Mesenchymal stem cell (in vitro differentiated cells and primary cell): ENCODE results near the gene CCDC30.
A peak's percentile ranks its signal among the peaks of the same experiment; 100 is the strongest.

Source experiments
- DNase-seq: peaks from one replicate; pipeline ENCODE4 v3.0.0-alpha.2; 2013
- H2AFZ ChIP-seq: one replicate; pipeline ENCODE4 v1.6.1; 2013; ENCODE audit warnings: low read depth, mild to moderate bottlenecking, control low read depth, inconsistent platforms, low read length, moderate library complexity
- H2AK5ac ChIP-seq: 2 replicates; pipeline ENCODE4 v1.6.1; 2013; ENCODE audit warnings: low read length, moderate library complexity, mild to moderate bottlenecking, inconsistent platforms; ENCODE audit not compliant: severe bottlenecking
- H2BK120ac ChIP-seq: one replicate; pipeline ENCODE4 v1.6.1; 2013; ENCODE audit warnings: low read depth, mild to moderate bottlenecking, inconsistent platforms, low read length, moderate library complexity
- H2BK12ac ChIP-seq, 2 experiments: one replicate each; pipeline ENCODE4 v1.6.1; 2013; ENCODE audit warnings: inconsistent platforms in 2 of 2, low read length in 2 of 2, mild to moderate bottlenecking in 2 of 2, moderate library complexity in 2 of 2, control low read depth in 1 of 2
- H2BK15ac ChIP-seq: one replicate; pipeline ENCODE4 v1.6.1; 2013; ENCODE audit warnings: mild to moderate bottlenecking, low read depth, inconsistent platforms; ENCODE audit not compliant: poor library complexity, severe bottlenecking
- H2BK5ac ChIP-seq: 2 replicates; pipeline ENCODE4 v1.6.1; 2013; ENCODE audit warnings: low read depth, mild to moderate bottlenecking, low read length, control low read depth, inconsistent platforms; ENCODE audit not compliant: poor library complexity, severe bottlenecking
- H3K14ac ChIP-seq, 2 experiments: one replicate each; pipeline ENCODE4 v1.6.1; 2013; ENCODE audit warnings: inconsistent platforms in 2 of 2, low read length in 2 of 2, control low read depth in 1 of 2, mild to moderate bottlenecking in 1 of 2, moderate library complexity in 1 of 2
- H3K18ac ChIP-seq, 2 experiments: one replicate each; pipeline ENCODE4 v1.6.1; 2013; ENCODE audit warnings: inconsistent platforms in 2 of 2, low read length in 2 of 2, control low read depth in 1 of 2, low read depth in 1 of 2, mild to moderate bottlenecking in 1 of 2
- H3K23ac ChIP-seq, 2 experiments: one replicate each; pipeline ENCODE4 v1.6.1; 2013; ENCODE audit warnings: inconsistent platforms in 2 of 2, low read length in 2 of 2, mild to moderate bottlenecking in 2 of 2, moderate library complexity in 2 of 2, control low read depth in 1 of 2
- H3K27ac ChIP-seq: 2 replicates; pipeline ENCODE4 v1.5.1; 2013; ENCODE audit warnings: mild to moderate bottlenecking, moderate library complexity, low read length, control low read depth, inconsistent platforms; ENCODE audit not compliant: poor library complexity, severe bottlenecking
- H3K27me3 ChIP-seq, 2 experiments: 2 replicates each; pipeline versions ENCODE4 v1.6.1 to v1.7.0; 2013; ENCODE audit warnings: low read length in 2 of 2, mild to moderate bottlenecking in 2 of 2, moderate library complexity in 2 of 2, control low read depth in 1 of 2, inconsistent platforms in 1 of 2; ENCODE audit not compliant: control insufficient read depth in 1 of 2, insufficient read depth in 1 of 2
- H3K36me3 ChIP-seq, 2 experiments: 2 replicates each; pipeline versions ENCODE4 v1.6.1 to v1.7.0; 2013; ENCODE audit warnings: low read length in 2 of 2, control low read depth in 1 of 2, inconsistent platforms in 1 of 2, low read depth in 1 of 2, mild to moderate bottlenecking in 1 of 2; ENCODE audit not compliant: insufficient read depth in 2 of 2, control insufficient read depth in 1 of 2
- H3K4ac ChIP-seq, 2 experiments: one replicate each; pipeline ENCODE4 v1.6.1; 2013; ENCODE audit warnings: inconsistent platforms in 2 of 2, low read length in 2 of 2, mild to moderate bottlenecking in 2 of 2, moderate library complexity in 2 of 2, control low read depth in 1 of 2, low read depth in 1 of 2
- H3K4me1 ChIP-seq: 2 replicates; pipeline ENCODE4 v1.6.1; 2013; ENCODE audit warnings: low read depth, low read length, control low read depth; ENCODE audit not compliant: control insufficient read depth, insufficient read depth
- H3K4me2 ChIP-seq: 2 replicates; pipeline ENCODE4 v1.6.1; 2013; ENCODE audit warnings: low read length, mild to moderate bottlenecking, inconsistent platforms; ENCODE audit not compliant: poor library complexity, severe bottlenecking
- H3K4me3 ChIP-seq, 2 experiments: 2 replicates each; pipeline versions ENCODE4 v1.5.1 to v1.7.0; 2013; ENCODE audit warnings: low read length in 2 of 2, mild to moderate bottlenecking in 2 of 2, control low read depth in 1 of 2, low read depth in 1 of 2; ENCODE audit not compliant: insufficient read depth in 1 of 2
- H3K79me1 ChIP-seq: replicated peaks from 2 replicates; pipeline ENCODE4 v1.6.1; 2013; ENCODE audit warnings: mild to moderate bottlenecking, control low read depth, low read length, inconsistent platforms; ENCODE audit not compliant: poor library complexity, severe bottlenecking
- H3K9ac ChIP-seq: 2 replicates; pipeline ENCODE4 v1.7.0; 2013; ENCODE audit warnings: mild to moderate bottlenecking, low read length, moderate library complexity
- H3K9me3 ChIP-seq: 2 replicates; pipeline ENCODE4 v1.7.0; 2013; ENCODE audit warnings: mild to moderate bottlenecking, low read length; ENCODE audit not compliant: control insufficient read depth
- H4K8ac ChIP-seq: one replicate; pipeline ENCODE4 v1.6.1; 2013; ENCODE audit warnings: inconsistent platforms, mild to moderate bottlenecking, low read length, moderate library complexity
- H4K91ac ChIP-seq: one replicate; pipeline ENCODE4 v1.6.1; 2013; ENCODE audit warnings: mild to moderate bottlenecking, low read length, inconsistent platforms
- WGBS: methylation state at CpG from one replicate; pipeline ENCODE4 v1.1.7; 2013; ENCODE audit warnings: mixed read lengths; 5-methylcytosine and 5-hydroxymethylcytosine counted together

Gene CCDC30

GRCh38 chr1:42657981-42658876, 195.1 kb downstream of the CCDC30 start, which contains the start of gene PPIH:
PPIH (plus strand) TSS chr1:42658423; CDS start chr1:42658447, 24 bp downstream.
- Histone ChIP-seq H3K9me3 (no peaks in the 10 kb centered on the region), H3K4me1 (peaks cover 5% of the 10 kb centered on the region), H2BK15ac (no peak within 1 kb of the TSS), H2BK120ac (no peak within 1 kb of the TSS), H3K4ac (peak within 1 kb of the TSS; percentile 16 to 84), H3K9ac (peak within 1 kb of the TSS; percentile 90), H3K14ac (peak within 1 kb of the TSS in 1 of 2 experiments; percentile 83), H3K4me3 (peak within 1 kb of the TSS; percentile 74 to 96), H3K18ac (peak within 1 kb of the TSS; percentile 23 to 77), H3K27ac (peak within 1 kb of the TSS; percentile 53), H3K23ac (peak within 1 kb of the TSS in 1 of 2 experiments; percentile 63), H2BK12ac (no peak within 1 kb of the TSS), H2BK5ac (peak within 1 kb of the TSS; percentile 32), H4K8ac (peak within 1 kb of the TSS; percentile 83), H2AFZ (peak within 1 kb of the TSS; percentile 98), H3K79me1 (peaks cover 22% of the 10 kb centered on the region), H2AK5ac (no peak within 1 kb of the TSS), H3K36me3 (peaks cover 4 to 21% of the 10 kb centered on the region in 2 experiments), H4K91ac (peak within 1 kb of the TSS; percentile 72), H3K4me2 (peak within 1 kb of the TSS; percentile 69), H3K27me3 (peaks cover 0 to 6% of the 10 kb centered on the region in 2 experiments)
- DNase-seq = peak; percentile 95
- WGBS = under 1% methylated on average over 53 of the region's 53 CpGs

GRCh38 chr1:42658877-42659337, 195.8 kb downstream of the CCDC30 start:
- H3K27ac ChIP-seq = no peak overlapping the region
- H4K91ac ChIP-seq = no peak overlapping the region
- no peak overlapping the region for H2AK5ac ChIP-seq
- DNase-seq = peak; percentile 74
- peak overlapping the region; percentile 90 for H3K9ac ChIP-seq
- no peak overlapping the region for H2BK12ac ChIP-seq
- WGBS = 7% methylated on average over 20 of the region's 20 CpGs
- H3K4me2 ChIP-seq = peak overlapping the region; percentile 69
- H3K4me1 ChIP-seq = peaks cover 5% of the 10 kb centered on the region
- peak overlapping the region; percentile 76 for H4K8ac ChIP-seq
- no peak overlapping the region for H2BK5ac ChIP-seq
- no peak overlapping the region for H3K14ac ChIP-seq
- peaks cover 4 to 26% of the 10 kb centered on the region in 2 experiments for H3K36me3 ChIP-seq
- no peak overlapping the region for H3K23ac ChIP-seq
- H2AFZ ChIP-seq = peak overlapping the region; percentile 98
- H3K4me3 ChIP-seq = peak overlapping the region; percentile 74 to 96
- H3K79me1 ChIP-seq = peaks cover 22% of the 10 kb centered on the region
- H2BK120ac ChIP-seq = no peak overlapping the region
- H3K9me3 ChIP-seq = no peaks in the 10 kb centered on the region
- H3K27me3 ChIP-seq = peaks cover 0 to under 1% of the 10 kb centered on the region in 2 experiments
- peak overlapping the region in 1 of 2 experiments; percentile 32 for H3K4ac ChIP-seq
- no peak overlapping the region for H2BK15ac ChIP-seq
- H3K18ac ChIP-seq = no peak overlapping the region

- Histone ChIP-seq H2AFZ (no peak overlapping the region), H3K9me3 (no peaks in the 10 kb centered on the region), H2BK120ac (no peak overlapping the region), H3K27me3 (no peaks in the 10 kb centered on the region), H4K8ac (no peak overlapping the region), H3K14ac (no peak overlapping the region), H3K79me1 (peaks cover 36% of the 10 kb centered on the region), H2BK12ac (no peak overlapping the region), H3K4me1 (peaks cover 5% of the 10 kb centered on the region), H3K4ac (no peak overlapping the region), H2BK5ac (no peak overlapping the region), H4K91ac (no peak overlapping the region), H3K36me3 (peaks cover 23 to 47% of the 10 kb centered on the region in 2 experiments), H3K27ac (no peak overlapping the region), H3K4me3 (no peak overlapping the region), H3K18ac (no peak overlapping the region), H2AK5ac (no peak overlapping the region), H3K9ac (no peak overlapping the region), H3K23ac (no peak overlapping the region), H2BK15ac (no peak overlapping the region), H3K4me2 (no peak overlapping the region)
- no peak for DNase-seq
- WGBS = 100% methylated on average over 2 of the region's 3 CpGs
Observed at GRCh38 chr1:42660907-42661500, 197.9 kb downstream of the CCDC30 start.

- 92% methylated on average over 3 of the region's 3 CpGs for WGBS
- no peak overlapping the region for H4K91ac ChIP-seq
Observed at GRCh38 chr1:42669936-42670335, 206.8 kb downstream of the CCDC30 start.

More at GRCh38 chr1:42669936-42670335, 206.8 kb downstream of the CCDC30 start:
- Histone ChIP-seq H3K9ac (no peak overlapping the region), H2AK5ac (no peak overlapping the region), H4K8ac (no peak overlapping the region), H3K14ac (no peak overlapping the region), H3K4ac (no peak overlapping the region), H3K4me3 (no peak overlapping the region), H3K18ac (no peak overlapping the region), H2BK5ac (no peak overlapping the region), H2BK15ac (no peak overlapping the region), H2BK12ac (no peak overlapping the region), H3K79me1 (peaks cover 7% of the 10 kb centered on the region), H2AFZ (no peak overlapping the region), H3K23ac (no peak overlapping the region), H3K9me3 (no peaks in the 10 kb centered on the region), H3K27ac (no peak overlapping the region), H3K4me1 (peaks cover 1% of the 10 kb centered on the region), H2BK120ac (no peak overlapping the region), H3K4me2 (no peak overlapping the region), H3K27me3 (no peaks in the 10 kb centered on the region), H3K36me3 (peaks cover 30 to 68% of the 10 kb centered on the region in 2 experiments)
- no peak for DNase-seq
